Activated CD8-positive, alpha-beta memory T cell treated with anti-CD3 and anti-CD28 coated beads, Interleukin-2, amount 10 ng/mL, durations not matched to agents 7 days and 5 days (primary cell): ENCODE measurements around the gene SEMA6D. TPM values are rescaled to one million over a fixed set of nuclear protein-coding genes. Genes with fewer than 3 reads are reported as not detected.

Source experiments
- ATAC-seq: fragments of 150-1000 bp; cut with Tn5 transposase; one replicate; pipeline ENCODE4 v1.10.0; 2021; ENCODE audit warnings: moderate library complexity
- CTCF ChIA-PET: fragments of 350-600 bp; sonication (Branson Sonifier 250); formaldehyde crosslinking; loops from one replicate; lab custom pipeline; 2021; ENCODE audit warnings: antibody characterized with exemption; lab: Charles Lee
- DNase-seq: peaks from one replicate; pipeline ENCODE4 v3.0.0-alpha.2; 2020
- H3K27ac Mint-ChIP-seq: one replicate; pipeline ENCODE4 v1.8.0; 2021; ENCODE audit warnings: mild to moderate bottlenecking, mixed read lengths
- H3K27me3 Mint-ChIP-seq: one replicate; pipeline ENCODE4 v1.8.0; 2021; ENCODE audit warnings: mixed read lengths
- H3K36me3 Mint-ChIP-seq: one replicate; pipeline ENCODE4 v1.8.0; 2021; ENCODE audit warnings: mild to moderate bottlenecking, mixed read lengths
- H3K4me1 Mint-ChIP-seq: one replicate; pipeline ENCODE4 v1.8.0; 2021; ENCODE audit warnings: mixed read lengths
- H3K4me3 Mint-ChIP-seq: one replicate; pipeline ENCODE4 v1.8.0; 2021; ENCODE audit warnings: mild to moderate bottlenecking, moderate library complexity, mixed read lengths
- H3K9me3 Mint-ChIP-seq: one replicate; pipeline ENCODE4 v1.8.0; 2022; ENCODE audit warnings: low read depth, mixed read lengths
- total RNA-seq, 2 experiments: library from RNA; stranded (reverse); gene quantifications; one replicate each; pipeline ENCODE4 v1.2.3, GENCODE V29; 2021

SEMA6D gene
- total RNA-seq, 2 experiments from 2014 or later = not detected

- H3K9me3 Mint-ChIP-seq = no peaks in the 10 kb centered on the region
- H3K4me1 Mint-ChIP-seq = no peaks in the 10 kb centered on the region
- H3K27ac Mint-ChIP-seq = no peak overlapping the region
- CTCF ChIA-PET = no interaction called here
- DNase-seq (no peak), ATAC-seq (no peak)
- H3K36me3 Mint-ChIP-seq = no peaks in the 10 kb centered on the region
- H3K27me3 Mint-ChIP-seq = no peaks in the 10 kb centered on the region
- no peak overlapping the region for H3K4me3 Mint-ChIP-seq
These were observed 45.3 kb downstream of the SEMA6D start for GRCh38 chr15:47762621-47763020.

GRCh38 chr15:47764666-47765065 lies 47.4 kb downstream of the SEMA6D start:
- no peak for ATAC-seq
- Mint-ChIP-seq H3K4me1 (no peaks in the 10 kb centered on the region), H3K27me3 (no peaks in the 10 kb centered on the region), H3K36me3 (no peaks in the 10 kb centered on the region), H3K27ac (no peak overlapping the region), H3K9me3 (peaks cover 3% of the 10 kb centered on the region), H3K4me3 (no peak overlapping the region)
- DNase-seq = no peak
- CTCF ChIA-PET = no interaction called here

- Mint-ChIP-seq H3K4me3 (no peak overlapping the region), H3K36me3 (no peaks in the 10 kb centered on the region), H3K27ac (no peak overlapping the region), H3K9me3 (peaks cover 3% of the 10 kb centered on the region), H3K4me1 (no peaks in the 10 kb centered on the region), H3K27me3 (no peaks in the 10 kb centered on the region)
- no peak for ATAC-seq
- no peak for DNase-seq
- CTCF ChIA-PET = no interaction called here
These were observed 49.1 kb downstream of the SEMA6D start for GRCh38 chr15:47766406-47766805.

GRCh38 chr15:47767035-47767434 lies 49.7 kb downstream of the SEMA6D start:
- peaks cover 3% of the 10 kb centered on the region for H3K9me3 Mint-ChIP-seq
- H3K4me1 Mint-ChIP-seq = no peaks in the 10 kb centered on the region
- H3K27ac Mint-ChIP-seq = no peak overlapping the region
- CTCF ChIA-PET = no interaction called here
- no peak overlapping the region for H3K4me3 Mint-ChIP-seq
- no peaks in the 10 kb centered on the region for H3K27me3 Mint-ChIP-seq
- no peak for DNase-seq
- ATAC-seq = no peak
- no peaks in the 10 kb centered on the region for H3K36me3 Mint-ChIP-seq

- Mint-ChIP-seq H3K4me3 (no peak overlapping the region), H3K27ac (no peak overlapping the region), H3K4me1 (no peaks in the 10 kb centered on the region), H3K36me3 (no peaks in the 10 kb centered on the region), H3K27me3 (no peaks in the 10 kb centered on the region), H3K9me3 (peaks cover 7% of the 10 kb centered on the region)
- CTCF ChIA-PET = no interaction called here
- no peak for ATAC-seq
- no peak for DNase-seq
These were observed 51.4 kb downstream of the SEMA6D start for GRCh38 chr15:47768735-47769134.

- no peaks in the 10 kb centered on the region for H3K36me3 Mint-ChIP-seq
- peaks cover 7% of the 10 kb centered on the region for H3K9me3 Mint-ChIP-seq
- H3K4me1 Mint-ChIP-seq = no peaks in the 10 kb centered on the region
- DNase-seq (no peak), ATAC-seq (no peak)
- CTCF ChIA-PET = interaction anchor here (1.0 kb wide), 1 partner anchor 9 kb away, joined by 3 read pairs; no protein-coding TSS in a partner anchor
- no peaks in the 10 kb centered on the region for H3K27me3 Mint-ChIP-seq
- no peak overlapping the region for H3K27ac Mint-ChIP-seq
- no peak overlapping the region for H3K4me3 Mint-ChIP-seq
These were observed 51.9 kb downstream of the SEMA6D start for GRCh38 chr15:47769166-47769565.

- CTCF ChIA-PET = no interaction called here
- no peak for DNase-seq
- H3K27me3 Mint-ChIP-seq = no peaks in the 10 kb centered on the region
- ATAC-seq = no peak
- no peak overlapping the region for H3K4me3 Mint-ChIP-seq
- no peaks in the 10 kb centered on the region for H3K36me3 Mint-ChIP-seq
- H3K4me1 Mint-ChIP-seq = no peaks in the 10 kb centered on the region
- no peak overlapping the region for H3K27ac Mint-ChIP-seq
- H3K9me3 Mint-ChIP-seq = peaks cover 4% of the 10 kb centered on the region
These were observed 55.8 kb downstream of the SEMA6D start for GRCh38 chr15:47773143-47773542.

- Mint-ChIP-seq H3K27ac (no peak overlapping the region), H3K4me1 (no peaks in the 10 kb centered on the region), H3K4me3 (no peak overlapping the region), H3K9me3 (peaks cover under 1% of the 10 kb centered on the region), H3K27me3 (no peaks in the 10 kb centered on the region), H3K36me3 (no peaks in the 10 kb centered on the region)
- ATAC-seq (no peak), DNase-seq (no peak)
- CTCF ChIA-PET = no interaction called here
These were observed 61.0 kb downstream of the SEMA6D start for GRCh38 chr15:47778263-47778770.

- no peaks in the 10 kb centered on the region for H3K9me3 Mint-ChIP-seq
- ATAC-seq = no peak
- CTCF ChIA-PET = no interaction called here
These were observed 63.7 kb downstream of the SEMA6D start for GRCh38 chr15:47780971-47781370.

GRCh38 chr15:47781527-47781926 lies 64.2 kb downstream of the SEMA6D start:
- no peak for ATAC-seq
- Mint-ChIP-seq H3K9me3 (no peaks in the 10 kb centered on the region), H3K27me3 (no peaks in the 10 kb centered on the region), H3K36me3 (no peaks in the 10 kb centered on the region), H3K27ac (no peak overlapping the region), H3K4me3 (no peak overlapping the region), H3K4me1 (no peaks in the 10 kb centered on the region)
- CTCF ChIA-PET = no interaction called here
- DNase-seq = no peak

More at GRCh38 chr15:47780971-47781370, 63.7 kb downstream of the SEMA6D start:
- DNase-seq = no peak
- H3K27ac Mint-ChIP-seq = no peak overlapping the region
- H3K4me1 Mint-ChIP-seq = no peaks in the 10 kb centered on the region
- H3K27me3 Mint-ChIP-seq = no peaks in the 10 kb centered on the region
- no peak overlapping the region for H3K4me3 Mint-ChIP-seq
- H3K36me3 Mint-ChIP-seq = no peaks in the 10 kb centered on the region

GRCh38 chr15:47784820-47785219 lies 67.5 kb downstream of the SEMA6D start:
- CTCF ChIA-PET = no interaction called here
- no peak overlapping the region for H3K4me3 Mint-ChIP-seq
- ATAC-seq (no peak), DNase-seq (no peak)
- no peaks in the 10 kb centered on the region for H3K9me3 Mint-ChIP-seq
- H3K4me1 Mint-ChIP-seq = no peaks in the 10 kb centered on the region
- no peaks in the 10 kb centered on the region for H3K36me3 Mint-ChIP-seq
- H3K27ac Mint-ChIP-seq = no peak overlapping the region
- no peaks in the 10 kb centered on the region for H3K27me3 Mint-ChIP-seq

- Mint-ChIP-seq H3K9me3 (no peaks in the 10 kb centered on the region), H3K4me1 (no peaks in the 10 kb centered on the region), H3K27ac (no peak overlapping the region), H3K4me3 (no peak overlapping the region), H3K36me3 (no peaks in the 10 kb centered on the region), H3K27me3 (no peaks in the 10 kb centered on the region)
- no peak for DNase-seq
- CTCF ChIA-PET = no interaction called here
- ATAC-seq = no peak
These were observed 69.1 kb downstream of the SEMA6D start for GRCh38 chr15:47786371-47786770.

- H3K27ac Mint-ChIP-seq = no peak overlapping the region
These were observed 70.6 kb downstream of the SEMA6D start for GRCh38 chr15:47787875-47788274.

GRCh38 chr15:47788685-47789084 lies 71.4 kb downstream of the SEMA6D start:
- CTCF ChIA-PET = no interaction called here
- Mint-ChIP-seq H3K4me1 (no peaks in the 10 kb centered on the region), H3K27me3 (no peaks in the 10 kb centered on the region), H3K4me3 (no peak overlapping the region), H3K27ac (no peak overlapping the region), H3K9me3 (no peaks in the 10 kb centered on the region), H3K36me3 (no peaks in the 10 kb centered on the region)
- DNase-seq (no peak), ATAC-seq (no peak)

More at GRCh38 chr15:47787875-47788274, 70.6 kb downstream of the SEMA6D start:
- DNase-seq = no peak
- Mint-ChIP-seq H3K36me3 (no peaks in the 10 kb centered on the region), H3K4me1 (no peaks in the 10 kb centered on the region), H3K4me3 (no peak overlapping the region), H3K9me3 (no peaks in the 10 kb centered on the region), H3K27me3 (no peaks in the 10 kb centered on the region)
- CTCF ChIA-PET = no interaction called here
- no peak for ATAC-seq

GRCh38 chr15:47791161-47791560 lies 73.9 kb downstream of the SEMA6D start:
- H3K4me1 Mint-ChIP-seq = no peaks in the 10 kb centered on the region
- no peak overlapping the region for H3K27ac Mint-ChIP-seq
- no peaks in the 10 kb centered on the region for H3K9me3 Mint-ChIP-seq
- no peak overlapping the region for H3K4me3 Mint-ChIP-seq
- H3K27me3 Mint-ChIP-seq = no peaks in the 10 kb centered on the region
- H3K36me3 Mint-ChIP-seq = no peaks in the 10 kb centered on the region
- no peak for ATAC-seq
- CTCF ChIA-PET = no interaction called here
- DNase-seq = no peak
